RWPE1 (cell line): Measurements from ENCODE around the gene IRF2BP1.

Experiments
- CTCF ChIA-PET: fragments of 350-600 bp; sonication (Branson Sonifier 250); formaldehyde crosslinking; extraction: SDS; loops from one replicate; lab custom pipeline; 2021; lab: Yijun Ruan, JAX
- POLR2A ChIA-PET: fragments of 400-600 bp; formaldehyde crosslinking; extraction: SDS; loops from one replicate; lab custom pipeline; 2020; ENCODE audit warnings: antibody characterized with exemption; ENCODE audit not compliant: low non-redundant PET; lab: Yijun Ruan, JAX
- DNase-seq: peaks from one replicate; pipeline ENCODE4 v3.0.0; 2012; ENCODE audit warnings: low spot score
- H3K27ac ChIP-seq: fragments of 450-650 bp; 2 replicates; pipeline ENCODE4 v1.5.1; 2017
- CTCF ChIP-seq: fragments of 450-650 bp; conservative IDR thresholded peaks from 2 replicates; pipeline ENCODE4 v1.5.1; 2017; ENCODE audit warnings: low read depth, mild to moderate bottlenecking

IRF2BP1 gene

GRCh38 chr19:45834970-45835369, 51.0 kb downstream of the IRF2BP1 start:
- no peak for TF ChIP-seq CTCF
- ChIA-PET CTCF (interaction anchor here (0.6 to 1.0 kb wide), 2 partner anchors 18 to 177 kb away, joined by 3 to 4 read pairs; no protein-coding TSS in a partner anchor), POLR2A (no interaction called here)
- no peak for DNase-seq
- peak overlapping the region; percentile 13; the same call in 1 of the 2 replicates for H3K27ac ChIP-seq
